ENCODE measurements around the gene VWA5B1. TPM values are rescaled to one million over a fixed set of nuclear protein-coding genes. Genes with fewer than 3 reads are reported as not detected.

The VWA5B1 gene
- total and polyA plus RNA-seq, 2 experiments from 2014 or later = 0.16 to 1.0 TPM

DNA sequence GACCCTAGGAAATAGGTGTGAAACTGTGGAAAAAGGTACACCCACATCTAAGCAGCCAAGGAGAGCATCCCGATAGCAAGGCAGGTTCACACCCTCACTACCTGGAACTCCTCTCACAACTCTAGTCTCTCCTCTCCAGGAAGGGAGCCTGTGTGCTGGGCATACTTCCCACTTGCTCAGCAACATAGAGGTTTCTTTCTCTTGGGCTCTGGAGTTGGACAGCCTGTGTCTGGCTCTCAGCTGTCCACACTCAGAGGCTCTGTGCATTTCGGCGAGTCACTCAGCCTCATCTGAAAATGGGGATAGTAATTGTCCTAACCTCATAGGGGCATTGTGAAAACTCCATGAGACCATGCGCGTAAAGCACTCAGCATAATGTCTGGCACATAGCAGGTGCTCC is 29.6 kb upstream of the VWA5B1 start (continued):
- TF ChIP-seq, protein P1, sequence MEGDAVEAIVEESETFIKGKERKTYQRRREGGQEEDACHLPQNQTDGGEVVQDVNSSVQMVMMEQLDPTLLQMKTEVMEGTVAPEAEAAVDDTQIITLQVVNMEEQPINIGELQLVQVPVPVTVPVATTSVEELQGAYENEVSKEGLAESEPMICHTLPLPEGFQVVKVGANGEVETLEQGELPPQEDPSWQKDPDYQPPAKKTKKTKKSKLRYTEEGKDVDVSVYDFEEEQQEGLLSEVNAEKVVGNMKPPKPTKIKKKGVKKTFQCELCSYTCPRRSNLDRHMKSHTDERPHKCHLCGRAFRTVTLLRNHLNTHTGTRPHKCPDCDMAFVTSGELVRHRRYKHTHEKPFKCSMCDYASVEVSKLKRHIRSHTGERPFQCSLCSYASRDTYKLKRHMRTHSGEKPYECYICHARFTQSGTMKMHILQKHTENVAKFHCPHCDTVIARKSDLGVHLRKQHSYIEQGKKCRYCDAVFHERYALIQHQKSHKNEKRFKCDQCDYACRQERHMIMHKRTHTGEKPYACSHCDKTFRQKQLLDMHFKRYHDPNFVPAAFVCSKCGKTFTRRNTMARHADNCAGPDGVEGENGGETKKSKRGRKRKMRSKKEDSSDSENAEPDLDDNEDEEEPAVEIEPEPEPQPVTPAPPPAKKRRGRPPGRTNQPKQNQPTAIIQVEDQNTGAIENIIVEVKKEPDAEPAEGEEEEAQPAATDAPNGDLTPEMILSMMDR (conservative IDR thresholded peaks at IDR 0.05; ENCODE audit: low read depth in 2 of 2) = no peak
- TF ChIP-seq ZNF331 (CRISPR knock-in tag; IDR thresholded peaks at IDR 0.05; ENCODE audit: low read depth) = no peak
- no peak for TF ChIP-seq POLR2AphosphoS5 (IDR thresholded peaks at IDR 0.05; ENCODE audit: low read depth)
- TF ChIP-seq ZNF114 (CRISPR knock-in tag; IDR thresholded peaks at IDR 0.05) = no peak
- no peak for TF ChIP-seq STAT1 (IDR thresholded peaks at IDR 0.05; ENCODE audit: unreplicated experiment)
- TF ChIP-seq CREB1 (CRISPR knock-in tag; IDR thresholded peaks at IDR 0.05; ENCODE audit: low read depth) = no peak

DNA sequence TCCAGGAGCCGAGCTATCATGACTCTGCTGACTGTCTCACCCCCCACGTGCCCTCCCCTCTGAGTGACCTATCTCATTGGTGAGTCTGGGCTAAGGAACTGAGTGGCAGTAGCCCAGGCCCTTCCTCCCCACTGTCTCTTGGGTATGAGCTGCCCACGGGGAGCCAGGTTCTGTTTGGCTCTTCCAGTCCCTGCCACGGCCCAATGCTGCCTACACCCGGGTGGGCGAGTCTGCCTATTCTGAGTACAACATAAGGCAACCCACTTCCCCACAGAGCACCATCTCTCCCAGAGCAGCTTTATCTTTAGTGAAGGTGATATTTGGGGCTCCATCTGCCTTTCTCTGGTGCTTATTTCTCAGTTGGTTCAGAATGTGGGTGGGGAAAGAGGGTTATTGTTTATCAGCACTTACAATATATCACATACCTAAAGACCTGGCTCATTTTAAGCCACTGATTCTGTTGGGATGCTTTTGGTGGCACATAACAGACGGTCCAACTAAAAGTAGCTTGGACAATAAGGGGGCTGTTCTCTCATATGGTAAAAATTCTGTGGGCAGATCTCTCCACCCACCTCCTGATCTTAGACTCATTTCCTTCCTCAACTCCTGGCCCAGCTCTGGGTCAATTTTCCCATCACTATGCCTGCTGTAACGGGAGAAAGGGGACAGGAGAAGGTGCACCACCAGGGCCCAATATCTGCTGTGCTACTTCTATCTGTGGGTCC is 27.7 kb upstream of the VWA5B1 start:
- no peak overlapping the region for H3K4me2 ChIP-seq
- DNase-seq (ENCODE audit: low spot score) = no peak
- TF ChIP-seq JUNB (IDR thresholded peaks at IDR 0.05; ENCODE audit: unreplicated experiment) = no peak
- TF ChIP-seq STAT1 (IDR thresholded peaks at IDR 0.05; ENCODE audit: unreplicated experiment) = no peak
- no peak for TF ChIP-seq EZH2 (IDR thresholded peaks at IDR 0.05; ENCODE audit: low read depth, unreplicated experiment)
- TF ChIP-seq ZNF114 (CRISPR knock-in tag; IDR thresholded peaks at IDR 0.05) = no peak
- TF ChIP-seq, protein P2, sequence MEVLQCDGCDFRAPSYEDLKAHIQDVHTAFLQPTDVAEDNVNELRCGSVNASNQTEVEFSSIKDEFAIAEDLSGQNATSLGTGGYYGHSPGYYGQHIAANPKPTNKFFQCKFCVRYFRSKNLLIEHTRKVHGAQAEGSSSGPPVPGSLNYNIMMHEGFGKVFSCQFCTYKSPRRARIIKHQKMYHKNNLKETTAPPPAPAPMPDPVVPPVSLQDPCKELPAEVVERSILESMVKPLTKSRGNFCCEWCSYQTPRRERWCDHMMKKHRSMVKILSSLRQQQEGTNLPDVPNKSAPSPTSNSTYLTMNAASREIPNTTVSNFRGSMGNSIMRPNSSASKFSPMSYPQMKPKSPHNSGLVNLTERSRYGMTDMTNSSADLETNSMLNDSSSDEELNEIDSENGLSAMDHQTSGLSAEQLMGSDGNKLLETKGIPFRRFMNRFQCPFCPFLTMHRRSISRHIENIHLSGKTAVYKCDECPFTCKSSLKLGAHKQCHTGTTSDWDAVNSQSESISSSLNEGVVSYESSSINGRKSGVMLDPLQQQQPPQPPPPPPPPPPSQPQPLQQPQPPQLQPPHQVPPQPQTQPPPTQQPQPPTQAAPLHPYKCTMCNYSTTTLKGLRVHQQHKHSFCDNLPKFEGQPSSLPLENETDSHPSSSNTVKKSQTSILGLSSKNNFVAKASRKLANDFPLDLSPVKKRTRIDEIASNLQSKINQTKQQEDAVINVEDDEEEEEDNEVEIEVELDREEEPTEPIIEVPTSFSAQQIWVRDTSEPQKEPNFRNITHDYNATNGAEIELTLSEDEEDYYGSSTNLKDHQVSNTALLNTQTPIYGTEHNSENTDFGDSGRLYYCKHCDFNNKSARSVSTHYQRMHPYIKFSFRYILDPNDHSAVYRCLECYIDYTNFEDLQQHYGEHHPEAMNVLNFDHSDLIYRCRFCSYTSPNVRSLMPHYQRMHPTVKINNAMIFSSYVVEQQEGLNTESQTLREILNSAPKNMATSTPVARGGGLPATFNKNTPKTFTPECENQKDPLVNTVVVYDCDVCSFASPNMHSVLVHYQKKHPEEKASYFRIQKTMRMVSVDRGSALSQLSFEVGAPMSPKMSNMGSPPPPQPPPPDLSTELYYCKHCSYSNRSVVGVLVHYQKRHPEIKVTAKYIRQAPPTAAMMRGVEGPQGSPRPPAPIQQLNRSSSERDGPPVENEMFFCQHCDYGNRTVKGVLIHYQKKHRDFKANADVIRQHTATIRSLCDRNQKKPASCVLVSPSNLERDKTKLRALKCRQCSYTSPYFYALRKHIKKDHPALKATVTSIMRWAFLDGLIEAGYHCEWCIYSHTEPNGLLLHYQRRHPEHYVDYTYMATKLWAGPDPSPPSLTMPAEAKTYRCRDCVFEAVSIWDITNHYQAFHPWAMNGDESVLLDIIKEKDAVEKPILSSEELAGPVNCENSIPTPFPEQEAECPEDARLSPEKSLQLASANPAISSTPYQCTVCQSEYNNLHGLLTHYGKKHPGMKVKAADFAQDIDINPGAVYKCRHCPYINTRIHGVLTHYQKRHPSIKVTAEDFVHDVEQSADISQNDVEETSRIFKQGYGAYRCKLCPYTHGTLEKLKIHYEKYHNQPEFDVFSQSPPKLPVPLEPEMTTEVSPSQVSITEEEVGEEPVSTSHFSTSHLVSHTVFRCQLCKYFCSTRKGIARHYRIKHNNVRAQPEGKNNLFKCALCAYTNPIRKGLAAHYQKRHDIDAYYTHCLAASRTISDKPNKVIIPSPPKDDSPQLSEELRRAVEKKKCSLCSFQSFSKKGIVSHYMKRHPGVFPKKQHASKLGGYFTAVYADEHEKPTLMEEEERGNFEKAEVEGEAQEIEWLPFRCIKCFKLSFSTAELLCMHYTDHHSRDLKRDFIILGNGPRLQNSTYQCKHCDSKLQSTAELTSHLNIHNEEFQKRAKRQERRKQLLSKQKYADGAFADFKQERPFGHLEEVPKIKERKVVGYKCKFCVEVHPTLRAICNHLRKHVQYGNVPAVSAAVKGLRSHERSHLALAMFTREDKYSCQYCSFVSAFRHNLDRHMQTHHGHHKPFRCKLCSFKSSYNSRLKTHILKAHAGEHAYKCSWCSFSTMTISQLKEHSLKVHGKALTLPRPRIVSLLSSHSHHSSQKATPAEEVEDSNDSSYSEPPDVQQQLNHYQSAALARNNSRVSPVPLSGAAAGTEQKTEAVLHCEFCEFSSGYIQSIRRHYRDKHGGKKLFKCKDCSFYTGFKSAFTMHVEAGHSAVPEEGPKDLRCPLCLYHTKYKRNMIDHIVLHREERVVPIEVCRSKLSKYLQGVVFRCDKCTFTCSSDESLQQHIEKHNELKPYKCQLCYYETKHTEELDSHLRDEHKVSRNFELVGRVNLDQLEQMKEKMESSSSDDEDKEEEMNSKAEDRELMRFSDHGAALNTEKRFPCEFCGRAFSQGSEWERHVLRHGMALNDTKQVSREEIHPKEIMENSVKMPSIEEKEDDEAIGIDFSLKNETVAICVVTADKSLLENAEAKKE (CRISPR knock-in tag; IDR thresholded peaks at IDR 0.05) = no peak
- TF ChIP-seq NANOG (IDR thresholded peaks at IDR 0.05; ENCODE audit: borderline replicate concordance) = no peak
- TF ChIP-seq EZH2phosphoT487 (IDR thresholded peaks at IDR 0.05; ENCODE audit: unreplicated experiment) = no peak
- TF ChIP-seq, protein P3, sequence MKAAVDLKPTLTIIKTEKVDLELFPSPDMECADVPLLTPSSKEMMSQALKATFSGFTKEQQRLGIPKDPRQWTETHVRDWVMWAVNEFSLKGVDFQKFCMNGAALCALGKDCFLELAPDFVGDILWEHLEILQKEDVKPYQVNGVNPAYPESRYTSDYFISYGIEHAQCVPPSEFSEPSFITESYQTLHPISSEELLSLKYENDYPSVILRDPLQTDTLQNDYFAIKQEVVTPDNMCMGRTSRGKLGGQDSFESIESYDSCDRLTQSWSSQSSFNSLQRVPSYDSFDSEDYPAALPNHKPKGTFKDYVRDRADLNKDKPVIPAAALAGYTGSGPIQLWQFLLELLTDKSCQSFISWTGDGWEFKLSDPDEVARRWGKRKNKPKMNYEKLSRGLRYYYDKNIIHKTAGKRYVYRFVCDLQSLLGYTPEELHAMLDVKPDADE (IDR thresholded peaks at IDR 0.05) = no peak
- no peak for TF ChIP-seq ZNF331 (CRISPR knock-in tag; IDR thresholded peaks at IDR 0.05; ENCODE audit: low read depth)
- no peak for TF ChIP-seq POLR2AphosphoS5 (IDR thresholded peaks at IDR 0.05; ENCODE audit: low read depth)
- no peak for TF ChIP-seq CREB1 (CRISPR knock-in tag; IDR thresholded peaks at IDR 0.05; ENCODE audit: low read depth)

More for the DNA sequence above, 27.7 kb upstream of the VWA5B1 start:
- H3K9me2 ChIP-seq (ENCODE audit: insufficient read depth) = peaks cover 1% of the 10 kb centered on the region; the same call in 1 of the 2 replicates
- no peaks in the 10 kb centered on the region for H3K36me3 Mint-ChIP-seq (ENCODE audit: low read depth)
- no peaks in the 10 kb centered on the region for H3K36me3 ChIP-seq (ENCODE audit: insufficient read depth)
- H4K20me1 ChIP-seq (replicated peaks; ENCODE audit: insufficient read depth) = no peaks in the 10 kb centered on the region
- H3K9me3 Mint-ChIP-seq = no peaks in the 10 kb centered on the region
- no peaks in the 10 kb centered on the region for H3K4me1 ChIP-seq (ENCODE audit: insufficient read depth)
- H3K4me1 Mint-ChIP-seq = peaks cover 2% of the 10 kb centered on the region; the same call in 1 of the 3 replicates
- peaks cover 5% of the 10 kb centered on the region for H3K27me3 Mint-ChIP-seq (ENCODE audit: insufficient read depth, low read depth, poor library complexity)
- no peak overlapping the region for H3K27ac ChIP-seq (ENCODE audit: low read depth)
- H3K27me3 ChIP-seq (ENCODE audit: insufficient read depth) = no peaks in the 10 kb centered on the region
- no peak for ATAC-seq
- no peak overlapping the region for H3K4me3 ChIP-seq
- no peaks in the 10 kb centered on the region for H3F3A ChIP-seq (replicated peaks; ENCODE audit: low read depth)
- H3K4me3 Mint-ChIP-seq = no peak overlapping the region
- H2AFZ ChIP-seq = no peak overlapping the region
- H3K79me2 ChIP-seq (replicated peaks; ENCODE audit: insufficient read depth) = no peaks in the 10 kb centered on the region
- H3K27ac Mint-ChIP-seq = no peak overlapping the region

Measured in GM23338 (cell line).